Measurements from ENCODE around the gene ASB3. TPM values are rescaled to one million over a fixed set of nuclear protein-coding genes. Genes with fewer than 3 reads are reported as not detected.
A peak's percentile ranks its signal among the peaks of the same experiment; 100 is the strongest.
"Not testable (repeated sequence)": the region's sequence is repeated elsewhere in the genome, so short reads cannot be mapped to it uniquely, and the experiment has no call there.

The ASB3 gene, protein sequence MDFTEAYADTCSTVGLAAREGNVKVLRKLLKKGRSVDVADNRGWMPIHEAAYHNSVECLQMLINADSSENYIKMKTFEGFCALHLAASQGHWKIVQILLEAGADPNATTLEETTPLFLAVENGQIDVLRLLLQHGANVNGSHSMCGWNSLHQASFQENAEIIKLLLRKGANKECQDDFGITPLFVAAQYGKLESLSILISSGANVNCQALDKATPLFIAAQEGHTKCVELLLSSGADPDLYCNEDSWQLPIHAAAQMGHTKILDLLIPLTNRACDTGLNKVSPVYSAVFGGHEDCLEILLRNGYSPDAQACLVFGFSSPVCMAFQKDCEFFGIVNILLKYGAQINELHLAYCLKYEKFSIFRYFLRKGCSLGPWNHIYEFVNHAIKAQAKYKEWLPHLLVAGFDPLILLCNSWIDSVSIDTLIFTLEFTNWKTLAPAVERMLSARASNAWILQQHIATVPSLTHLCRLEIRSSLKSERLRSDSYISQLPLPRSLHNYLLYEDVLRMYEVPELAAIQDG
- 25.0 and 26.4 TPM in 2 replicates for total RNA-seq (2014; rRNA removed; shearing (Covaris generic))
- total RNA-seq (2022) = 30.3 and 32.1 TPM in 2 replicates
- percentile 91 among the genes with signal in this experiment for Bru-seq, nascent RNA
- BruChase-seq, experiment 1, labeled RNA remaining after a 6-hour chase = percentile 84 among the genes with signal in this experiment
- percentile 91 among the genes with signal in this experiment for BruChase-seq, experiment 2, labeled RNA remaining after a 2-hour chase
- long read RNA-seq, transcript ASB3-201 (10 exons, 2,214 nt) = major isoform, 39 of 65 reads
- long read RNA-seq, partial matches to known transcripts = 5 of 65 reads
- long read RNA-seq, other reads (novel, unspliced or antisense) = 21 of 65 reads

DNA sequence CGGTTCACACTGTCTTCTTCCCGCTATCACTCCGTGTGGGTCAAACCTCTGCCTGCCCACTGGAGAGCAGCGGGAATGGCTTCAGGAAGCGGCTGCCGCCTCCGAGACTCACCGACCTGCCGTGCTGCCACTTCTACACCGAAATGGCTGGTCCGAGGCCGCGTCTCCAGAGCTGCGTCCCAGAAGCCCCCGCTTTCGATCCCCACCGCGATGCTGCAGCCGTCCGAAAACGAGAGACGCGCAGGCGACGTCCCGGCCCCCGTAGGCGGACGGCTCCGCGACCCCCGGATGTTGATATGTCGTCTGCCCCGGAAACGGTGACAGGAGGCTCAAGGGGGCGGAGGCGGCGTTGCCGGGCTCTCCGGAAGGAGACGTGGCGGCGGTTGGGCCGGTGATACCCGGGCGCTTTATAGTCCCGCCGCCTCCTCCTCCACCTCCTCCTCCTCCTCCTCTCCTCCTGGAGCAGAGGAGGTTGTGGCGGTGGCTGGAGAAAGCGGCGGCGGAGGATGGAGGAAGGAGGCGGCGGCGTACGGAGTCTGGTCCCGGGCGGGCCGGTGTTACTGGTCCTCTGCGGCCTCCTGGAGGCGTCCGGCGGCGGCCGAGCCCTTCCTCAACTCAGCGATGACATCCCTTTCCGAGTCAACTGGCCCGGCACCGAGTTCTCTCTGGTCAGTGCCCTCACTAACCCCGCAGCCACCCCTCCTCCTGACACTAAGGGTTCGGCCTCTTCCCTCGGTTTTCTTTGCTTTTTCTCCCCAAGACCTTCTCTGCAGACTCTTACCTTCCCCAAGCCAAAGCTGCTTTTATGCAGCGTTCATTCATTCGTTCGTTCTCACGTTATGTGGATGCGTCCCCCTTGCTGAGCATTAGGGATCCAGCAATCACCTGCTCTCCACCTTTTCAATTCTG, at the start of gene ASB3, which contains the start of gene ERLEC1:
TSS of gene ASB3 (minus strand) at position 249 of the 909 bp plus-strand sequence. CDS start 21,381 bp downstream, outside the sequence.
TSS of gene ERLEC1 (plus strand) at position 340 of the 909 bp plus-strand sequence. CDS start at position 507, 167 bp downstream.
- peak; percentile 93 for DNase-seq (ENCODE audit: low spot score)
- peak within 1 kb of the TSS; percentile 90 for H3K4me2 ChIP-seq (ENCODE audit: low read length)
- intact Hi-C loops (cut with micrococcal nuclease; ENCODE audit: unreplicated experiment) = loop anchor here (1.0 to 5.0 kb wide), 2 partner anchors 19 to 315 kb away; no protein-coding TSS in a partner anchor
- peak within 1 kb of the TSS; percentile 94 for H3K4me3 ChIP-seq (ENCODE audit: low read depth, low read length, poor library complexity, severe bottlenecking)
- peak within 1 kb of the TSS; percentile 75 for H3K27ac ChIP-seq (ENCODE audit: low read depth, low read length, poor library complexity, severe bottlenecking)
- peaks cover 17% of the 10 kb centered on the region; the same call in 1 of the 2 replicates for H4K20me1 ChIP-seq (ENCODE audit: insufficient read depth, low read length)
- H3K79me2 ChIP-seq (ENCODE audit: insufficient read depth, low read depth, low read length) = peaks cover 86% of the 10 kb centered on the region
- no TSS peak for BruUV-seq (replicated peaks)
- H3K36me3 ChIP-seq (ENCODE audit: insufficient read depth, low read length) = peaks cover 20% of the 10 kb centered on the region
- H3K9me2 ChIP-seq (ENCODE audit: insufficient read depth, low read length) = no peaks in the 10 kb centered on the region
- TF ChIP-seq, protein P1, sequence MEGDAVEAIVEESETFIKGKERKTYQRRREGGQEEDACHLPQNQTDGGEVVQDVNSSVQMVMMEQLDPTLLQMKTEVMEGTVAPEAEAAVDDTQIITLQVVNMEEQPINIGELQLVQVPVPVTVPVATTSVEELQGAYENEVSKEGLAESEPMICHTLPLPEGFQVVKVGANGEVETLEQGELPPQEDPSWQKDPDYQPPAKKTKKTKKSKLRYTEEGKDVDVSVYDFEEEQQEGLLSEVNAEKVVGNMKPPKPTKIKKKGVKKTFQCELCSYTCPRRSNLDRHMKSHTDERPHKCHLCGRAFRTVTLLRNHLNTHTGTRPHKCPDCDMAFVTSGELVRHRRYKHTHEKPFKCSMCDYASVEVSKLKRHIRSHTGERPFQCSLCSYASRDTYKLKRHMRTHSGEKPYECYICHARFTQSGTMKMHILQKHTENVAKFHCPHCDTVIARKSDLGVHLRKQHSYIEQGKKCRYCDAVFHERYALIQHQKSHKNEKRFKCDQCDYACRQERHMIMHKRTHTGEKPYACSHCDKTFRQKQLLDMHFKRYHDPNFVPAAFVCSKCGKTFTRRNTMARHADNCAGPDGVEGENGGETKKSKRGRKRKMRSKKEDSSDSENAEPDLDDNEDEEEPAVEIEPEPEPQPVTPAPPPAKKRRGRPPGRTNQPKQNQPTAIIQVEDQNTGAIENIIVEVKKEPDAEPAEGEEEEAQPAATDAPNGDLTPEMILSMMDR (conservative IDR thresholded peaks at IDR 0.05; ENCODE audit: low read length) = no peak
- no peak for TF ChIP-seq EZH2phosphoT487 (IDR thresholded peaks at IDR 0.05; ENCODE audit: borderline replicate concordance, low read depth, low read length)
- POLR2A ChIA-PET = interaction anchor here (0.5 to 3.7 kb wide), 9 partner anchors 10 to 315 kb away, joined by 3 to 29 read pairs (median 4); partner anchors contain the start of gene CHAC2
- no peaks in the 10 kb centered on the region for H3K9me3 ChIP-seq (ENCODE audit: low read length)
- CTCF ChIA-PET (ENCODE audit: unreplicated experiment) = interaction anchor here (0.6 to 0.8 kb wide), 2 partner anchors 19 to 317 kb away, joined by 3 read pairs; partner anchors contain the start of gene CHAC2
- H2AFZ ChIP-seq (ENCODE audit: low read length) = peak within 1 kb of the TSS; percentile 69
- H3K4me1 ChIP-seq (ENCODE audit: insufficient read depth, low read length, poor library complexity, severe bottlenecking) = peaks cover 38% of the 10 kb centered on the region

DNA sequence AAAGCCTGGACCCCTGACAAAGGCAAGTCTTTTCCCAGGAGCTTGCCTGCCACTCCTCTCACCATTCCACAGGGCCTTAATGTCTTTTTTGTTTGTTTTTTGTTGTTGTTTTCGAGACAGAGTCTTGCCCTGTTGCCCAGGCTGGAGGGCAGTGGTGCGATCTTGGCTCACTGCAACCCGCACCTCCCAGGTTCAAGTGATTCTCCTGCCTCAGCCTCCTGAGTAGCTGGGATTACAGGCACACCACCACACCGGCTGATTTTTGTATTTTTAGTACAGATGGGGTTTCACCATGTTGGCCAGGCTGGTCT, 43.2 kb upstream of the ASB3 start:
- H3K4me1 ChIP-seq (ENCODE audit: insufficient read depth, low read length, poor library complexity, severe bottlenecking); H3K4me3 ChIP-seq (ENCODE audit: low read depth, low read length, poor library complexity, severe bottlenecking); DNase-seq (ENCODE audit: low spot score); H3K27ac ChIP-seq (ENCODE audit: low read depth, low read length, poor library complexity, severe bottlenecking); H2AFZ ChIP-seq (ENCODE audit: low read length); H3K36me3 ChIP-seq (ENCODE audit: insufficient read depth, low read length); CTCF ChIA-PET (ENCODE audit: unreplicated experiment); H3K4me2 ChIP-seq (ENCODE audit: low read length); H3K9me3 ChIP-seq (ENCODE audit: low read length); H3K79me2 ChIP-seq (ENCODE audit: insufficient read depth, low read depth, low read length); BruUV-seq (replicated peaks); H4K20me1 ChIP-seq (ENCODE audit: insufficient read depth, low read length); H3K9me2 ChIP-seq (ENCODE audit: insufficient read depth, low read length): not testable (repeated sequence)
- POLR2A ChIA-PET = interaction anchor here (1.0 kb wide), 2 partner anchors 62 to 571 kb away, joined by 3 read pairs; partner anchors contain the start of gene CHAC2
- intact Hi-C loops (cut with micrococcal nuclease; ENCODE audit: unreplicated experiment) = loop anchor here (10.0 kb wide), 1 partner anchor 405 kb away; no protein-coding TSS in a partner anchor

Data from OCI-LY7 (cell line).